Lower leg skin (tissue), 3 donors: Measurements from ENCODE around the gene SHROOM3.

Experiments
- POLR2A ChIP-seq, 2 donors: fragments of 450-650 bp; IDR thresholded peaks; one replicate each; pipeline ENCODE4 v1.6.1; 2016 to 2017; ENCODE audit warnings: antibody characterized with exemption in 2 of 2, mild to moderate bottlenecking in 1 of 2, moderate library complexity in 1 of 2
- TF ChIP-seq, protein P1 (sequence below), 3 donors: fragments of 450-650 bp; IDR thresholded peaks; one replicate each; pipeline ENCODE4 v1.5.1; 2016; ENCODE audit warnings: antibody characterized with exemption in 3 of 3, mild to moderate bottlenecking in 3 of 3, moderate library complexity in 2 of 3

DNA sequence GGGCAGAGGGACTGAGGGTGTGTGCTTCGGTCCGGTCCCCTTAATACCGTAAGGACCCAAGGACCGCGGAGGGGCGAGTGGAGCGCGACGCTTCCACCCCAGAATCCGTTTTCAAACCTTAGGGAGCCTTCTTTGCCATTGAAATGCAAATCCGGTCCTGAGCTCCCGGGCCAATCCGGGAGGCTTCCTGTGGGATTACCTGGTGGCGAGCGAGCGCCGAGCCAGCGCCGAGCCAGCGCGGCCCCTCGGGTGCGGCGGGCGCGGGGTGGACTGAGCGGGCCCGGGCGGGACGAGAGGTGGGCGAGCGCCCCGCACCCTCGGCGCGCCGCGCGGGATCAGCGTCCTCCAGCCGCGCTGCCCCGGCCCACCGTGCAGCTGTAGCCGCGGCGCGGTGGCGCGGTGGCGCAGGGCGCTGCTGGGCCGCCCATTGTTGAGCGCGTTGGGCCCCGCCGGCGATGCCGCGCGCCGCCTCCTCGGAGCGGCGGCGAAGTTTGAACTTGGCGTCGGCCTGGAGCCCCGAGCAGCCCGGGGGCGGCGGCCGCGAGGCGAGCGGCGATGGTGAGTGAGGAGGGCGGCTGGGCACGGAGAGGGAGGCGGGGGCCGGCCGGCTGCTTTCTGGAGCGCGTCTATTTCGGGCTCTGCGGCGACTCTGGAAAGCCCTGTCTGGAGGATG is 254.3 kb downstream of the SHROOM3 start:
- TF ChIP-seq, protein P1, sequence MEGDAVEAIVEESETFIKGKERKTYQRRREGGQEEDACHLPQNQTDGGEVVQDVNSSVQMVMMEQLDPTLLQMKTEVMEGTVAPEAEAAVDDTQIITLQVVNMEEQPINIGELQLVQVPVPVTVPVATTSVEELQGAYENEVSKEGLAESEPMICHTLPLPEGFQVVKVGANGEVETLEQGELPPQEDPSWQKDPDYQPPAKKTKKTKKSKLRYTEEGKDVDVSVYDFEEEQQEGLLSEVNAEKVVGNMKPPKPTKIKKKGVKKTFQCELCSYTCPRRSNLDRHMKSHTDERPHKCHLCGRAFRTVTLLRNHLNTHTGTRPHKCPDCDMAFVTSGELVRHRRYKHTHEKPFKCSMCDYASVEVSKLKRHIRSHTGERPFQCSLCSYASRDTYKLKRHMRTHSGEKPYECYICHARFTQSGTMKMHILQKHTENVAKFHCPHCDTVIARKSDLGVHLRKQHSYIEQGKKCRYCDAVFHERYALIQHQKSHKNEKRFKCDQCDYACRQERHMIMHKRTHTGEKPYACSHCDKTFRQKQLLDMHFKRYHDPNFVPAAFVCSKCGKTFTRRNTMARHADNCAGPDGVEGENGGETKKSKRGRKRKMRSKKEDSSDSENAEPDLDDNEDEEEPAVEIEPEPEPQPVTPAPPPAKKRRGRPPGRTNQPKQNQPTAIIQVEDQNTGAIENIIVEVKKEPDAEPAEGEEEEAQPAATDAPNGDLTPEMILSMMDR (IDR thresholded peaks at IDR 0.05) = no peak
- TF ChIP-seq POLR2A (IDR thresholded peaks at IDR 0.05) = no peak
